ENCODE data around the gene PDZRN3. TPM values are rescaled to one million over a fixed set of nuclear protein-coding genes. Genes with fewer than 3 reads are reported as not detected.
A peak's percentile ranks its signal among the peaks of the same experiment; 100 is the strongest.
"Not testable (repeated sequence)": the region's sequence is repeated elsewhere in the genome, so short reads cannot be mapped to it uniquely, and the experiment has no call there.

PDZRN3 gene
- total and polyA plus RNA-seq, 2 donors (not counting 1 experiment from before 2014, with no cell fraction given): 14.6 to 56.3 TPM

GRCh38 chr3:73568371-73568862 lies 56.3 kb downstream of the PDZRN3 start:
- no peak for TF ChIP-seq EZH2 (IDR thresholded peaks at IDR 0.05; ENCODE audit: low read length, missing control alignments)
- no peak for TF ChIP-seq CTCF (conservative IDR thresholded peaks at IDR 0.05 in 1 of 2, IDR thresholded peaks at IDR 0.05 in 1 of 2; ENCODE audit: low read depth in 1 of 2, low read length in 2 of 2)
- no peak overlapping the region for H3K4me3 ChIP-seq (replicated peaks in 1 of 4; ENCODE audit: control extremely low read depth in 1 of 4, insufficient read depth in 1 of 4, low read depth in 3 of 4, low read length in 4 of 4)
- no peaks in the 10 kb centered on the region for H4K20me1 ChIP-seq (ENCODE audit: control insufficient read depth, extremely low read depth, insufficient read depth, low read length)
- H3K4me2 ChIP-seq (ENCODE audit: extremely low read depth, insufficient read depth, low read length): no peak overlapping the region
- no peak overlapping the region for H3K9ac ChIP-seq (ENCODE audit: insufficient read depth, low read length)
- DNase-seq (ENCODE audit: low read depth in 2 of 2): no peak
- H3K4me1 ChIP-seq (ENCODE audit: control insufficient read depth, extremely low read depth, insufficient read depth, low read length): peaks cover 7% of the 10 kb centered on the region
- no peak overlapping the region for H3K27ac ChIP-seq (ENCODE audit: insufficient read depth, low read length)
- no peaks in the 10 kb centered on the region for H3K27me3 ChIP-seq (ENCODE audit: control insufficient read depth, insufficient read depth, low read length)
- no peak overlapping the region for H2AFZ ChIP-seq (ENCODE audit: low read length)
- H3K9me3 ChIP-seq (ENCODE audit: control insufficient read depth, insufficient read depth, low read depth, low read length): no peaks in the 10 kb centered on the region
- H3K79me2 ChIP-seq (ENCODE audit: control insufficient read depth, insufficient read depth, low read length): no peaks in the 10 kb centered on the region
- no peaks in the 10 kb centered on the region for H3K36me3 ChIP-seq (ENCODE audit: control insufficient read depth, insufficient read depth, low read length)

GRCh38 chr3:73565374-73565773 lies 59.4 kb downstream of the PDZRN3 start:
- not testable (repeated sequence) for H3K79me2 ChIP-seq (ENCODE audit: control insufficient read depth, insufficient read depth, low read length); H3K4me2 ChIP-seq (ENCODE audit: extremely low read depth, insufficient read depth, low read length); H4K20me1 ChIP-seq (ENCODE audit: control insufficient read depth, extremely low read depth, insufficient read depth, low read length)

GRCh38 chr3:73563896-73564582 lies 60.7 kb downstream of the PDZRN3 start:
- Histone ChIP-seq H3K9ac (ENCODE audit: insufficient read depth, low read length) (no peak overlapping the region), H3K36me3 (ENCODE audit: control insufficient read depth, insufficient read depth, low read length) (no peaks in the 10 kb centered on the region), H3K4me2 (ENCODE audit: extremely low read depth, insufficient read depth, low read length) (no peak overlapping the region), H3K79me2 (ENCODE audit: control insufficient read depth, insufficient read depth, low read length) (no peaks in the 10 kb centered on the region), H4K20me1 (ENCODE audit: control insufficient read depth, extremely low read depth, insufficient read depth, low read length) (no peaks in the 10 kb centered on the region), H2AFZ (ENCODE audit: low read length) (no peak overlapping the region), H3K4me3 (replicated peaks in 1 of 4; ENCODE audit: control extremely low read depth in 1 of 4, insufficient read depth in 1 of 4, low read depth in 3 of 4, low read length in 4 of 4) (no peak overlapping the region), H3K27me3 (ENCODE audit: control insufficient read depth, insufficient read depth, low read length) (no peaks in the 10 kb centered on the region), H3K27ac (ENCODE audit: insufficient read depth, low read length) (no peak overlapping the region), H3K4me1 (ENCODE audit: control insufficient read depth, extremely low read depth, insufficient read depth, low read length) (peaks cover 10% of the 10 kb centered on the region), H3K9me3 (ENCODE audit: control insufficient read depth, insufficient read depth, low read depth, low read length) (no peaks in the 10 kb centered on the region)
- TF ChIP-seq EZH2 (IDR thresholded peaks at IDR 0.05; ENCODE audit: low read length, missing control alignments) (no peak), CTCF (conservative IDR thresholded peaks at IDR 0.05 in 1 of 2, IDR thresholded peaks at IDR 0.05 in 1 of 2; ENCODE audit: low read depth in 1 of 2, low read length in 2 of 2) (no peak)
- DNase-seq (ENCODE audit: low read depth in 2 of 2): peak in 1 of 2 donors; percentile 73

More at GRCh38 chr3:73565374-73565773, 59.4 kb downstream of the PDZRN3 start:
- DNase-seq (ENCODE audit: low read depth in 2 of 2); H3K27ac ChIP-seq (ENCODE audit: insufficient read depth, low read length); H3K4me3 ChIP-seq (replicated peaks in 1 of 4; ENCODE audit: control extremely low read depth in 1 of 4, insufficient read depth in 1 of 4, low read depth in 3 of 4, low read length in 4 of 4); H3K36me3 ChIP-seq (ENCODE audit: control insufficient read depth, insufficient read depth, low read length); H3K9ac ChIP-seq (ENCODE audit: insufficient read depth, low read length); H3K4me1 ChIP-seq (ENCODE audit: control insufficient read depth, extremely low read depth, insufficient read depth, low read length); H3K27me3 ChIP-seq (ENCODE audit: control insufficient read depth, insufficient read depth, low read length); H2AFZ ChIP-seq (ENCODE audit: low read length); H3K9me3 ChIP-seq (ENCODE audit: control insufficient read depth, insufficient read depth, low read depth, low read length): not testable (repeated sequence)

Measured in fibroblast of lung (primary cell).